Keratinocyte (primary cell): ENCODE results near the gene WDR47. TPM values are rescaled to one million over a fixed set of nuclear protein-coding genes. Genes with fewer than 3 reads are reported as not detected.

Experiments
- DNase-seq: peaks from one replicate; pipeline ENCODE4 v3.0.0-alpha.2; 2011; ENCODE audit warnings: low read depth, missing footprints, low spot score
- FAIRE-seq: peaks from 2 replicates; lab custom pipeline; 2011; peaks lifted over from hg19 to GRCh38; lab: Jason Lieb, UNC
- H2AFZ ChIP-seq: 2 replicates; pipeline ENCODE4 v1.6.0; 2012; ENCODE audit warnings: low read length, control low read depth, inconsistent platforms; ENCODE audit not compliant: control insufficient read depth
- H3K27ac ChIP-seq: 2 replicates; pipeline ENCODE4 v1.5.1; 2011; ENCODE audit warnings: low read length; ENCODE audit not compliant: control insufficient read depth, insufficient read depth
- H3K27me3 ChIP-seq: 3 replicates; pipeline ENCODE4 v1.6.0; 2011; ENCODE audit warnings: low read length; ENCODE audit not compliant: control insufficient read depth, insufficient read depth; ENCODE audit errors: extremely low read depth
- H3K36me3 ChIP-seq, 2 experiments: 2 replicates in 1 of 2; 3 replicates in 1 of 2; pipeline ENCODE4 v1.5.1; 2011; ENCODE audit warnings: low read length in 2 of 2, mild to moderate bottlenecking in 1 of 2; ENCODE audit not compliant: control insufficient read depth in 2 of 2, insufficient read depth in 2 of 2; ENCODE audit errors: extremely low read depth in 1 of 2
- H3K4me1 ChIP-seq: 3 replicates; pipeline ENCODE4 v1.5.1; 2011; ENCODE audit warnings: low read length; ENCODE audit not compliant: control insufficient read depth, insufficient read depth; ENCODE audit errors: extremely low read depth
- H3K4me2 ChIP-seq: 3 replicates; pipeline ENCODE4 v1.6.0; 2011; ENCODE audit warnings: low read depth, low read length; ENCODE audit not compliant: control insufficient read depth, insufficient read depth; ENCODE audit errors: extremely low read depth
- H3K4me3 ChIP-seq, 3 experiments: fragments of 200-600 bp in 1 of 3; sonication (generic) in 1 of 3; 2 replicates in 2 of 3; 3 replicates in 1 of 3; pipeline ENCODE4 v1.5.1; 2011 to 2016; ENCODE audit warnings: low read length in 3 of 3, mild to moderate bottlenecking in 3 of 3, control low read depth in 2 of 3, inconsistent platforms in 1 of 3, low read depth in 1 of 3, mixed read lengths in 1 of 3, mixed run types in 1 of 3, moderate library complexity in 1 of 3; ENCODE audit not compliant: control insufficient read depth in 2 of 3, insufficient read depth in 2 of 3; ENCODE audit errors: extremely low read depth in 1 of 3
- H3K79me2 ChIP-seq: 2 replicates; pipeline ENCODE4 v1.6.0; 2012; ENCODE audit warnings: low read length; ENCODE audit not compliant: control insufficient read depth, insufficient read depth
- H3K9ac ChIP-seq: 3 replicates; pipeline ENCODE4 v1.6.0; 2011; ENCODE audit warnings: low read length; ENCODE audit not compliant: control insufficient read depth, insufficient read depth; ENCODE audit errors: extremely low read depth
- H3K9me1 ChIP-seq: 3 replicates; pipeline ENCODE4 v1.6.0; 2011; ENCODE audit warnings: low read length; ENCODE audit not compliant: control insufficient read depth, insufficient read depth; ENCODE audit errors: extremely low read depth
- H3K9me3 ChIP-seq: 2 replicates; pipeline ENCODE4 v1.5.1; 2012; ENCODE audit warnings: low read depth, low read length; ENCODE audit not compliant: control insufficient read depth
- H4K20me1 ChIP-seq: 3 replicates; pipeline ENCODE4 v1.6.0; 2011; ENCODE audit warnings: low read length; ENCODE audit not compliant: control insufficient read depth, insufficient read depth; ENCODE audit errors: extremely low read depth
- CTCF ChIP-seq, 3 experiments: IDR thresholded peaks in 1 of 3; conservative IDR thresholded peaks in 1 of 3; optimal IDR thresholded peaks in 1 of 3; 2 replicates in 2 of 3; 3 replicates in 1 of 3; pipeline versions ENCODE3 to v1.5.1; 2011; ENCODE audit warnings: low read length in 3 of 3, mild to moderate bottlenecking in 3 of 3, moderate library complexity in 2 of 3, control low read depth in 1 of 3, inconsistent platforms in 1 of 3; ENCODE audit not compliant: insufficient read depth in 2 of 3; ENCODE audit errors: extremely low read depth in 1 of 3
- EZH2 ChIP-seq: IDR thresholded peaks from one replicate; pipeline ENCODE4 v1.6.1; 2012; ENCODE audit warnings: inconsistent platforms, mild to moderate bottlenecking, low read length, moderate library complexity
- dilution Hi-C: fragments of 300-500 bp; cut with MboI; formaldehyde crosslinking; loops from one replicate; pipeline ENCODE4 v1.7.0; 2020; ENCODE audit warnings: low sequenced_read_pairs; ENCODE audit not compliant: extremely low pct_ligation_motif_present
- polyA plus RNA-seq, 5 experiments: library from polyadenylated mRNA; depleted of rRNA in 3 of 5; stranded (reverse) in 3 of 5; stranded (forward) in 1 of 5; unstranded in 1 of 5; fragments of >200 nt; gene quantifications; 1 replicate in 1 of 5; 2 replicates in 3 of 5; 3 replicates in 1 of 5; pipeline versions ENCODE4 v1.2.1 to v1.2.3, GENCODE V29; 2011 to 2012; ENCODE audit warnings: missing spikeins in 2 of 5, low read depth in 1 of 5, low replicate concordance in 1 of 5

WDR47 gene
- polyA plus RNA-seq, 1 donor (not counting 4 experiments of a cell fraction or from before 2014, with no cell fraction given) = 54.7 TPM

GRCh38 chr1:109067883-109068282 lies 26.0 kb upstream of the WDR47 start:
- H3K9me3 ChIP-seq = no peaks in the 10 kb centered on the region
- peaks cover 11 to 14% of the 10 kb centered on the region in 2 experiments for H3K36me3 ChIP-seq
- dilution Hi-C loops = no loop called here
- H3K27ac ChIP-seq = no peak overlapping the region
- no peak overlapping the region for H3K9ac ChIP-seq
- peaks cover 5% of the 10 kb centered on the region for H3K4me1 ChIP-seq
- TF ChIP-seq CTCF (optimal IDR thresholded peaks at IDR 0.05 in 1 of 3, IDR thresholded peaks at IDR 0.05 in 1 of 3, conservative IDR thresholded peaks at IDR 0.05 in 1 of 3; ENCODE audit: extremely low read depth in 1 of 3, insufficient read depth in 2 of 3, low read length in 3 of 3) (no peak), EZH2 (no peak)
- H3K4me2 ChIP-seq = no peak overlapping the region
- DNase-seq (no peak), FAIRE-seq (no peak)
- H3K9me1 ChIP-seq = no peaks in the 10 kb centered on the region
- no peak overlapping the region for H2AFZ ChIP-seq
- H3K27me3 ChIP-seq = no peaks in the 10 kb centered on the region
- H4K20me1 ChIP-seq = no peaks in the 10 kb centered on the region
- no peak overlapping the region for H3K4me3 ChIP-seq
- H3K79me2 ChIP-seq = peaks cover 50% of the 10 kb centered on the region

- no peak overlapping the region for H2AFZ ChIP-seq
- H3K27ac ChIP-seq = no peak overlapping the region
- H3K9me1 ChIP-seq = no peaks in the 10 kb centered on the region
- peaks cover 11% of the 10 kb centered on the region in 2 experiments for H3K36me3 ChIP-seq
- TF ChIP-seq EZH2 = no peak
- TF ChIP-seq CTCF (optimal IDR thresholded peaks at IDR 0.05 in 1 of 3, IDR thresholded peaks at IDR 0.05 in 1 of 3, conservative IDR thresholded peaks at IDR 0.05 in 1 of 3; ENCODE audit: extremely low read depth in 1 of 3, insufficient read depth in 2 of 3, low read length in 3 of 3) = no peak
- H3K4me3 ChIP-seq = no peak overlapping the region
- peaks cover 5% of the 10 kb centered on the region for H3K4me1 ChIP-seq
- FAIRE-seq (no peak), DNase-seq (no peak)
- no peaks in the 10 kb centered on the region for H3K9me3 ChIP-seq
- dilution Hi-C loops = no loop called here
- no peak overlapping the region for H3K4me2 ChIP-seq
- H4K20me1 ChIP-seq = no peaks in the 10 kb centered on the region
- no peak overlapping the region for H3K9ac ChIP-seq
- peaks cover 29% of the 10 kb centered on the region for H3K79me2 ChIP-seq
- H3K27me3 ChIP-seq = no peaks in the 10 kb centered on the region
These were observed 23.2 kb upstream of the WDR47 start for GRCh38 chr1:109065137-109065536.
